ENCODE results near the gene PRMT3.

PRMT3 gene

DNA sequence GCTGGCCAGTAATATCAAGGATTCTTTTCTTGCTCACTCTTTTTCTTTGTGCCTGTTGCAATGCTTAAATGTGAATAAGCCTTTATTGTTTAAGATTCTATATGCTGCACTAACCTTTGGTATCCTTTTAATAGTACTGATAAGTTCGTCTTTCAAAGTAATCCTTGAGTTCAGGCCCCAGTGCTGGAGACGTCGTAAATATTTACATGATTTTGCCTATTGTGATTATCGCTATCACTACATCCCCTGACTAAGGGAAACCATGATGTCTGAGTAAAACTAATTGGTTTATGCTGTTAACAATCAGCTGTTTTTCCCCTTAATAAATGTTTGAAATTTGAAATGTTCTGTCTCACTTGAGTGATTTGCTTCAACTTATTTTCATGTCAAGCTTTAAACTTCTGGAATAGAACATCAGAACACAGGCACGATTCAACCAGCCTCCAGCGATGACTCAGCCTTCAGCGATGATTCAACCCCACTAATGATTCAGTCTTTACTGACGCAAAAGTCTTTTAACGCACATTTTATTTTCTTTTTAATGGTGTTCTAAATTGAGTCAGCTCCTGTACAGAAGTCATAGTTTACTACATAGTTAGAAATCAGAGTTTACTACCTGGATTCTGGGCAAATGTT is 20.1 kb upstream of the PRMT3 start (continued):
- TF ChIP-seq KLF16 (tag by site-specific recombination; IDR thresholded peaks at IDR 0.05) (no peak), ZNF146 (tag by site-specific recombination; IDR thresholded peaks at IDR 0.05) (no peak), ZNF354C (tag by site-specific recombination; IDR thresholded peaks at IDR 0.05; ENCODE audit: borderline replicate concordance, low read depth) (no peak), ZFP37 (tag by site-specific recombination; IDR thresholded peaks at IDR 0.05) (0 out of 2 replicates have a peak, but pooled peaks have one; percentile 25), ZNF138 (tag by site-specific recombination; IDR thresholded peaks at IDR 0.05; ENCODE audit: borderline replicate concordance) (no peak), ZNF660 (tag by site-specific recombination; IDR thresholded peaks at IDR 0.05) (peak; percentile 55; the same call in 1 of the 2 replicates), ZNF623 (tag by site-specific recombination; IDR thresholded peaks at IDR 0.05) (no peak), SETDB1 (IDR thresholded peaks at IDR 0.05; ENCODE audit: insufficient read length, low read length) (no peak), PRDM1 (tag by site-specific recombination; IDR thresholded peaks at IDR 0.05) (no peak), ZNF600 (tag by site-specific recombination; IDR thresholded peaks at IDR 0.05) (no peak), ZNF48 (tag by site-specific recombination; IDR thresholded peaks at IDR 0.05) (no peak), ZNF707 (tag by site-specific recombination; IDR thresholded peaks at IDR 0.05) (no peak), ZNF677 (tag by site-specific recombination; IDR thresholded peaks at IDR 0.05) (no peak), ZNF391 (tag by site-specific recombination; IDR thresholded peaks at IDR 0.05; ENCODE audit: borderline replicate concordance, low read depth) (no peak), ZNF239 (tag by site-specific recombination; IDR thresholded peaks at IDR 0.05) (no peak), TRIM28 (IDR thresholded peaks at IDR 0.05; ENCODE audit: borderline replicate concordance, low read length) (peak; percentile 53; the same call in 1 of the 2 replicates), ZBTB7A (tag by site-specific recombination; IDR thresholded peaks at IDR 0.05; ENCODE audit: low read depth) (no peak), ZNF174 (tag by site-specific recombination; IDR thresholded peaks at IDR 0.05) (no peak), ZNF302 (tag by site-specific recombination; IDR thresholded peaks at IDR 0.05; ENCODE audit: low read depth) (no peak), RBAK (tag by site-specific recombination; IDR thresholded peaks at IDR 0.05) (no peak), ZNF76 (tag by site-specific recombination; IDR thresholded peaks at IDR 0.05; ENCODE audit: borderline replicate concordance, low read depth) (no peak), SP2 (tag by site-specific recombination; IDR thresholded peaks at IDR 0.05) (no peak), ZBTB21 (tag by site-specific recombination; IDR thresholded peaks at IDR 0.05) (peak; percentile 51; the same call in 1 of the 2 replicates)
- TF ChIP-seq, protein P1, sequence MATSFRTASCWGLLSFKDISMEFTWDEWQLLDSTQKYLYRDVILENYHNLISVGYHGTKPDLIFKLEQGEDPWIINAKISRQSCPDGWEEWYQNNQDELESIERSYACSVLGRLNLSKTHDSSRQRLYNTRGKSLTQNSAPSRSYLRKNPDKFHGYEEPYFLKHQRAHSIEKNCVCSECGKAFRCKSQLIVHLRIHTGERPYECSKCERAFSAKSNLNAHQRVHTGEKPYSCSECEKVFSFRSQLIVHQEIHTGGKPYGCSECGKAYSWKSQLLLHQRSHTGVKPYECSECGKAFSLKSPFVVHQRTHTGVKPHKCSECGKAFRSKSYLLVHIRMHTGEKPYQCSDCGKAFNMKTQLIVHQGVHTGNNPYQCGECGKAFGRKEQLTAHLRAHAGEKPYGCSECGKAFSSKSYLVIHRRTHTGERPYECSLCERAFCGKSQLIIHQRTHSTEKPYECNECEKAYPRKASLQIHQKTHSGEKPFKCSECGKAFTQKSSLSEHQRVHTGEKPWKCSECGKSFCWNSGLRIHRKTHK (tag by site-specific recombination; IDR thresholded peaks at IDR 0.05), result no peak
- TF ChIP-seq, protein P2, sequence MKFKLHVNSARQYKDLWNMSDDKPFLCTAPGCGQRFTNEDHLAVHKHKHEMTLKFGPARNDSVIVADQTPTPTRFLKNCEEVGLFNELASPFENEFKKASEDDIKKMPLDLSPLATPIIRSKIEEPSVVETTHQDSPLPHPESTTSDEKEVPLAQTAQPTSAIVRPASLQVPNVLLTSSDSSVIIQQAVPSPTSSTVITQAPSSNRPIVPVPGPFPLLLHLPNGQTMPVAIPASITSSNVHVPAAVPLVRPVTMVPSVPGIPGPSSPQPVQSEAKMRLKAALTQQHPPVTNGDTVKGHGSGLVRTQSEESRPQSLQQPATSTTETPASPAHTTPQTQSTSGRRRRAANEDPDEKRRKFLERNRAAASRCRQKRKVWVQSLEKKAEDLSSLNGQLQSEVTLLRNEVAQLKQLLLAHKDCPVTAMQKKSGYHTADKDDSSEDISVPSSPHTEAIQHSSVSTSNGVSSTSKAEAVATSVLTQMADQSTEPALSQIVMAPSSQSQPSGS (tag by site-specific recombination; IDR thresholded peaks at IDR 0.05; ENCODE audit: low read depth), result no peak
- TF ChIP-seq, protein P3, sequence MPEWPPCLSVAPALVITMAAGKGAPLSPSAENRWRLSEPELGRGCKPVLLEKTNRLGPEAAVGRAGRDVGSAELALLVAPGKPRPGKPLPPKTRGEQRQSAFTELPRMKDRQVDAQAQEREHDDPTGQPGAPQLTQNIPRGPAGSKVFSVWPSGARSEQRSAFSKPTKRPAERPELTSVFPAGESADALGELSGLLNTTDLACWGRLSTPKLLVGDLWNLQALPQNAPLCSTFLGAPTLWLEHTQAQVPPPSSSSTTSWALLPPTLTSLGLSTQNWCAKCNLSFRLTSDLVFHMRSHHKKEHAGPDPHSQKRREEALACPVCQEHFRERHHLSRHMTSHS (tag by site-specific recombination; IDR thresholded peaks at IDR 0.05), result no peak
- TF ChIP-seq, protein P4, sequence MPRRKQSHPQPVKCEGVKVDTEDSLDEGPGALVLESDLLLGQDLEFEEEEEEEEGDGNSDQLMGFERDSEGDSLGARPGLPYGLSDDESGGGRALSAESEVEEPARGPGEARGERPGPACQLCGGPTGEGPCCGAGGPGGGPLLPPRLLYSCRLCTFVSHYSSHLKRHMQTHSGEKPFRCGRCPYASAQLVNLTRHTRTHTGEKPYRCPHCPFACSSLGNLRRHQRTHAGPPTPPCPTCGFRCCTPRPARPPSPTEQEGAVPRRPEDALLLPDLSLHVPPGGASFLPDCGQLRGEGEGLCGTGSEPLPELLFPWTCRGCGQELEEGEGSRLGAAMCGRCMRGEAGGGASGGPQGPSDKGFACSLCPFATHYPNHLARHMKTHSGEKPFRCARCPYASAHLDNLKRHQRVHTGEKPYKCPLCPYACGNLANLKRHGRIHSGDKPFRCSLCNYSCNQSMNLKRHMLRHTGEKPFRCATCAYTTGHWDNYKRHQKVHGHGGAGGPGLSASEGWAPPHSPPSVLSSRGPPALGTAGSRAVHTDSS (tag by site-specific recombination; IDR thresholded peaks at IDR 0.05), result no peak
- TF ChIP-seq, protein P5, sequence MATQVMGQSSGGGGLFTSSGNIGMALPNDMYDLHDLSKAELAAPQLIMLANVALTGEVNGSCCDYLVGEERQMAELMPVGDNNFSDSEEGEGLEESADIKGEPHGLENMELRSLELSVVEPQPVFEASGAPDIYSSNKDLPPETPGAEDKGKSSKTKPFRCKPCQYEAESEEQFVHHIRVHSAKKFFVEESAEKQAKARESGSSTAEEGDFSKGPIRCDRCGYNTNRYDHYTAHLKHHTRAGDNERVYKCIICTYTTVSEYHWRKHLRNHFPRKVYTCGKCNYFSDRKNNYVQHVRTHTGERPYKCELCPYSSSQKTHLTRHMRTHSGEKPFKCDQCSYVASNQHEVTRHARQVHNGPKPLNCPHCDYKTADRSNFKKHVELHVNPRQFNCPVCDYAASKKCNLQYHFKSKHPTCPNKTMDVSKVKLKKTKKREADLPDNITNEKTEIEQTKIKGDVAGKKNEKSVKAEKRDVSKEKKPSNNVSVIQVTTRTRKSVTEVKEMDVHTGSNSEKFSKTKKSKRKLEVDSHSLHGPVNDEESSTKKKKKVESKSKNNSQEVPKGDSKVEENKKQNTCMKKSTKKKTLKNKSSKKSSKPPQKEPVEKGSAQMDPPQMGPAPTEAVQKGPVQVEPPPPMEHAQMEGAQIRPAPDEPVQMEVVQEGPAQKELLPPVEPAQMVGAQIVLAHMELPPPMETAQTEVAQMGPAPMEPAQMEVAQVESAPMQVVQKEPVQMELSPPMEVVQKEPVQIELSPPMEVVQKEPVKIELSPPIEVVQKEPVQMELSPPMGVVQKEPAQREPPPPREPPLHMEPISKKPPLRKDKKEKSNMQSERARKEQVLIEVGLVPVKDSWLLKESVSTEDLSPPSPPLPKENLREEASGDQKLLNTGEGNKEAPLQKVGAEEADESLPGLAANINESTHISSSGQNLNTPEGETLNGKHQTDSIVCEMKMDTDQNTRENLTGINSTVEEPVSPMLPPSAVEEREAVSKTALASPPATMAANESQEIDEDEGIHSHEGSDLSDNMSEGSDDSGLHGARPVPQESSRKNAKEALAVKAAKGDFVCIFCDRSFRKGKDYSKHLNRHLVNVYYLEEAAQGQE (tag by site-specific recombination; IDR thresholded peaks at IDR 0.05), result no peak
- TF ChIP-seq, protein P6, sequence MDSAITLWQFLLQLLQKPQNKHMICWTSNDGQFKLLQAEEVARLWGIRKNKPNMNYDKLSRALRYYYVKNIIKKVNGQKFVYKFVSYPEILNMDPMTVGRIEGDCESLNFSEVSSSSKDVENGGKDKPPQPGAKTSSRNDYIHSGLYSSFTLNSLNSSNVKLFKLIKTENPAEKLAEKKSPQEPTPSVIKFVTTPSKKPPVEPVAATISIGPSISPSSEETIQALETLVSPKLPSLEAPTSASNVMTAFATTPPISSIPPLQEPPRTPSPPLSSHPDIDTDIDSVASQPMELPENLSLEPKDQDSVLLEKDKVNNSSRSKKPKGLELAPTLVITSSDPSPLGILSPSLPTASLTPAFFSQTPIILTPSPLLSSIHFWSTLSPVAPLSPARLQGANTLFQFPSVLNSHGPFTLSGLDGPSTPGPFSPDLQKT (IDR thresholded peaks at IDR 0.05; ENCODE audit: borderline replicate concordance, low read depth, low read length), result no peak
- TF ChIP-seq, protein P7, sequence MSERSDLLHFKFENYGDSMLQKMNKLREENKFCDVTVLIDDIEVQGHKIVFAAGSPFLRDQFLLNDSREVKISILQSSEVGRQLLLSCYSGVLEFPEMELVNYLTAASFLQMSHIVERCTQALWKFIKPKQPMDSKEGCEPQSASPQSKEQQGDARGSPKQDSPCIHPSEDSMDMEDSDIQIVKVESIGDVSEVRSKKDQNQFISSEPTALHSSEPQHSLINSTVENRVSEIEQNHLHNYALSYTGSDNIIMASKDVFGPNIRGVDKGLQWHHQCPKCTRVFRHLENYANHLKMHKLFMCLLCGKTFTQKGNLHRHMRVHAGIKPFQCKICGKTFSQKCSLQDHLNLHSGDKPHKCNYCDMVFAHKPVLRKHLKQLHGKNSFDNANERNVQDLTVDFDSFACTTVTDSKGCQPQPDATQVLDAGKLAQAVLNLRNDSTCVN (tag by site-specific recombination; optimal IDR thresholded peaks at IDR 0.05), result no peak
